Choroid plexus epithelial cell (primary cell): ENCODE measurements around the gene MYL4.
A peak's percentile ranks its signal among the peaks of the same experiment; 100 is the strongest.

Experiments used
- DNase-seq: peaks from one replicate; pipeline ENCODE4 v3.0.0-alpha.2; 2010; ENCODE audit warnings: low read depth
- H3K4me3 ChIP-seq: 2 replicates; pipeline ENCODE4 v1.5.1; 2011; ENCODE audit warnings: low read depth, mild to moderate bottlenecking, control low read depth, low read length, moderate library complexity
- TF ChIP-seq, protein P1 (sequence below): conservative IDR thresholded peaks from 2 replicates; pipeline ENCODE4 v1.5.1; 2011; ENCODE audit warnings: low read depth, mild to moderate bottlenecking, control low read depth, inconsistent platforms, low read length, moderate library complexity

Gene MYL4

DNA sequence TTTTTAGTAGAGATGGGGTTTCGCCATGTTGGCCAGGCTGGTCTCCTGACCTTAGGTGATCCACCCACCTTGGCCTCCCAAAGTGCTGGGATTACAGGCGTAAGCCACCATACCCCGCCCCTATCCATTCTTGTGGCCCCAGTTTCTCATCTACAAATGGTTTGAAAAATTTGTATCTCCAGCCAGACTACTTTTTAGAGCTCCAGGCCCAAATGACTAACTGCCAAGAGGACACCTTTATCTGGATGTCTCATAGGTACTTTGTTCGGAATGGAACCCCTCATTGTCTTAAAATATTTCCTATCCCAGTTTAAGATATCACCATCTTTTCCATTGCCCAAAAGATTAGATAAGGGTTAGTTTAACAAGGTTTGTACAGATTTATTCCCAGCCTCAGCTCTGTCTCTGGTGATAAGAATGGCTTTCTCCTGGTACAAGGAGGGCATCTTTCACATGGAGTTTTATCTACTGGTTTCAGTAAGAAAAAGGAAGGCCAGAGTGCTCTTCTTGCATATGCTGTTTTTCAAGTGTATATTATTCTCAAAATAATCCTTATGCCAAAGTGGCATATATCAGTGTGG is 15.1 kb upstream of the MYL4 start:
- TF ChIP-seq, protein P1, sequence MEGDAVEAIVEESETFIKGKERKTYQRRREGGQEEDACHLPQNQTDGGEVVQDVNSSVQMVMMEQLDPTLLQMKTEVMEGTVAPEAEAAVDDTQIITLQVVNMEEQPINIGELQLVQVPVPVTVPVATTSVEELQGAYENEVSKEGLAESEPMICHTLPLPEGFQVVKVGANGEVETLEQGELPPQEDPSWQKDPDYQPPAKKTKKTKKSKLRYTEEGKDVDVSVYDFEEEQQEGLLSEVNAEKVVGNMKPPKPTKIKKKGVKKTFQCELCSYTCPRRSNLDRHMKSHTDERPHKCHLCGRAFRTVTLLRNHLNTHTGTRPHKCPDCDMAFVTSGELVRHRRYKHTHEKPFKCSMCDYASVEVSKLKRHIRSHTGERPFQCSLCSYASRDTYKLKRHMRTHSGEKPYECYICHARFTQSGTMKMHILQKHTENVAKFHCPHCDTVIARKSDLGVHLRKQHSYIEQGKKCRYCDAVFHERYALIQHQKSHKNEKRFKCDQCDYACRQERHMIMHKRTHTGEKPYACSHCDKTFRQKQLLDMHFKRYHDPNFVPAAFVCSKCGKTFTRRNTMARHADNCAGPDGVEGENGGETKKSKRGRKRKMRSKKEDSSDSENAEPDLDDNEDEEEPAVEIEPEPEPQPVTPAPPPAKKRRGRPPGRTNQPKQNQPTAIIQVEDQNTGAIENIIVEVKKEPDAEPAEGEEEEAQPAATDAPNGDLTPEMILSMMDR: no peak
- no peak overlapping the region for H3K4me3 ChIP-seq
- DNase-seq: no peak

DNA sequence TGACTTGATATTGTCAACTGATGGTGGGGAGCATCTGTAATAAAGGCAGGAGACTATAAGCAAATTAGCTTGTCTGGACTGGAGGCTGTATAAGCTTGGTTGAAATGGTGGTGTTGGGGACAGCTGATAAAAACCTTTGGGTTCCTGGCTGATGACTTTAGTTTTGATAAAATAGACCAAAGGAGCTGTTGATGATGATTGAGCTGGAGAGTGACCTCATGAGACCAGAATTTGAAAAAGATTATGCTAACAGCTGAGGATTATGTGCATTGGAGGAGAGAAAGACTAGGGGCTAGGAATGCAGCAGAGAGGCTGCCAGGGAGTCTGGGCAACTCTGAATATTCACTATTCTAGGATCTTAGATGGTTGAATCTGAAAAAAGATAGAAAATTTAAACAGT is 11.3 kb upstream of the MYL4 start:
- DNase-seq: no peak
- TF ChIP-seq, protein P1: no peak
- no peak overlapping the region for H3K4me3 ChIP-seq

- no peak overlapping the region for H3K4me3 ChIP-seq
- TF ChIP-seq, protein P1: no peak
Observed at GRCh38 chr17:47199627-47200324, 9.4 kb upstream of the MYL4 start.

GRCh38 chr17:47200325-47200664 is 8.9 kb upstream of the MYL4 start:
- TF ChIP-seq, protein P1: no peak
- H3K4me3 ChIP-seq: no peak overlapping the region
- DNase-seq: no peak

More at GRCh38 chr17:47199627-47200324, 9.4 kb upstream of the MYL4 start:
- DNase-seq: no peak

GRCh38 chr17:47201166-47201565 is 8.0 kb upstream of the MYL4 start:
- DNase-seq: no peak
- TF ChIP-seq, protein P1: no peak
- H3K4me3 ChIP-seq: no peak overlapping the region

DNA sequence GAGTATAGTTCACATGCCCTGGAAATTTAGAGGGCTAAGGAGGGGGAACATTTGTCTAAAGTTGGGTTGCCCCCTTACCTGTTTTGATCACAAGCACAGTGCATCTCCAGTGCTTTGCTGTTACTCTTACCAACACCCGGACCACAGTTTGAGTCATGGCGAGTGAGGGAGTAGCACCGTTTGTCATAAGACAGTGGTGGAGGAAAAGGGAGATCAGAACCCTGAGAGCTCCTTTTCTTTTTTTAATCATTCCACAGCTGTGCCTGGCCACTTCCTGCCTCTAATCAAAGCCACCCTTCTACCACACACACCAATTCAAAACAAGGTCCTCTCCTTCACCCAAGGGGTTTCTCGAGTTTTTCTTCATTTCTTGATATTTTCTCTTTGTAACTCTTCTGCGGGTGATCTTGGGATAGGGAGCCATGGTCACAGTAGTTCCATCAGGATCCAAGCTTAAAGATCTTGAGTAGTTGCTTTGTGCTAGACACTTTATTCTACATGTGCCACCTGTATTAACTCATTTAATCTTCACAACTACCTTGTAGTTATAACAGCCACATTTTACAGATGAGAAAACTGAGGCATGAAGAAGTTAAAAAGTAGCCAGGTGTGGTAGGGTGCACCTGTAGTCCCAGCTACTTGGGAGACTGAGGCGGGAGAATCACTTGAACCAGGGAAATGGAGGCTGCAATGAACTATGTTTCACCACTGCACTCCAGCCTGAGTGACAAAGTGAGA is 5.0 kb upstream of the MYL4 start:
- TF ChIP-seq, protein P1: no peak
- H3K4me3 ChIP-seq: no peak overlapping the region
- DNase-seq: peak; percentile 25
